Fibroblast of villous mesenchyme (primary cell): ENCODE results near the gene ZNF761. TPM values are rescaled to one million over a fixed set of nuclear protein-coding genes. Genes with fewer than 3 reads are reported as not detected.
A peak's percentile ranks its signal among the peaks of the same experiment; 100 is the strongest.

ENCODE experiments used
- DNase-seq: peaks from one replicate; pipeline ENCODE4 v3.0.0-alpha.2; 2010; ENCODE audit warnings: low read depth
- H3K4me3 ChIP-seq: 2 replicates; pipeline ENCODE4 v1.5.1; 2011; ENCODE audit warnings: low read depth, mild to moderate bottlenecking, low read length
- CTCF ChIP-seq: IDR thresholded peaks from 2 replicates; pipeline ENCODE4 v1.5.1; 2012; ENCODE audit warnings: low read depth, mild to moderate bottlenecking, low read length; ENCODE audit not compliant: insufficient read depth
- total RNA-seq: library from RNA; depleted of rRNA; stranded (reverse); fragments of >200 nt; gene quantifications from 2 replicates; pipeline ENCODE4 v1.2.3, GENCODE V29; 2012

Gene ZNF761
- total RNA-seq: 8.7 and 13.8 TPM in 2 replicates

- peak; percentile 55 for TF ChIP-seq CTCF
Measured at GRCh38 chr19:53431399-53432087, at the start of gene ZNF761. TSS of gene ZNF761 (plus strand) at chr19:53431984. CDS start at chr19:53447269, 15,285 bp downstream.

GRCh38 chr19:53388168-53388567 is 43.6 kb upstream of the ZNF761 start:
- H3K4me3 ChIP-seq: no peak overlapping the region
- peak; percentile 32 for DNase-seq
- no peak for TF ChIP-seq CTCF

More at GRCh38 chr19:53431399-53432087, at the start of gene ZNF761:
- DNase-seq: peak; percentile 93
- H3K4me3 ChIP-seq: peak within 1 kb of the TSS; percentile 91

GRCh38 chr19:53388904-53389303 is 42.9 kb upstream of the ZNF761 start:
- no peak for TF ChIP-seq CTCF
- peak; percentile 39 for DNase-seq
- no peak overlapping the region for H3K4me3 ChIP-seq

GRCh38 chr19:53389571-53389970 is 42.2 kb upstream of the ZNF761 start:
- peak; percentile 4 for DNase-seq
- no peak for TF ChIP-seq CTCF
- H3K4me3 ChIP-seq: no peak overlapping the region

- no peak overlapping the region for H3K4me3 ChIP-seq
- DNase-seq: no peak
- no peak for TF ChIP-seq CTCF
Measured at GRCh38 chr19:53389978-53390377, 41.8 kb upstream of the ZNF761 start.

GRCh38 chr19:53394522-53394973 is 37.2 kb upstream of the ZNF761 start:
- peak; percentile 61 for DNase-seq
- no peak for TF ChIP-seq CTCF
- H3K4me3 ChIP-seq: peak overlapping the region; percentile 93
